Skeletal muscle cell (primary cell): ENCODE results near the gene EHBP1.
A peak's percentile ranks its signal among the peaks of the same experiment; 100 is the strongest.
"Not testable (repeated sequence)": the region's sequence is repeated elsewhere in the genome, so short reads cannot be mapped to it uniquely, and the experiment has no call there.

ENCODE experiments used
- DNase-seq: peaks from one replicate; pipeline ENCODE4 v3.0.0-alpha.2; 2010; ENCODE audit warnings: low read depth
- H3K4me3 ChIP-seq: 2 replicates; pipeline ENCODE4 v1.5.1; 2011; ENCODE audit warnings: low read depth, mild to moderate bottlenecking, control low read depth, low read length, moderate library complexity

EHBP1 gene

GRCh38 chr2:62698653-62699052 lies 6.9 kb upstream of the EHBP1 start:
- H3K4me3 ChIP-seq = no peak overlapping the region
- DNase-seq = no peak

- DNase-seq = no peak
- peak overlapping the region; percentile 56 for H3K4me3 ChIP-seq
Measured at GRCh38 chr2:62704654-62705006, 883 bp upstream of the EHBP1 start.

DNA sequence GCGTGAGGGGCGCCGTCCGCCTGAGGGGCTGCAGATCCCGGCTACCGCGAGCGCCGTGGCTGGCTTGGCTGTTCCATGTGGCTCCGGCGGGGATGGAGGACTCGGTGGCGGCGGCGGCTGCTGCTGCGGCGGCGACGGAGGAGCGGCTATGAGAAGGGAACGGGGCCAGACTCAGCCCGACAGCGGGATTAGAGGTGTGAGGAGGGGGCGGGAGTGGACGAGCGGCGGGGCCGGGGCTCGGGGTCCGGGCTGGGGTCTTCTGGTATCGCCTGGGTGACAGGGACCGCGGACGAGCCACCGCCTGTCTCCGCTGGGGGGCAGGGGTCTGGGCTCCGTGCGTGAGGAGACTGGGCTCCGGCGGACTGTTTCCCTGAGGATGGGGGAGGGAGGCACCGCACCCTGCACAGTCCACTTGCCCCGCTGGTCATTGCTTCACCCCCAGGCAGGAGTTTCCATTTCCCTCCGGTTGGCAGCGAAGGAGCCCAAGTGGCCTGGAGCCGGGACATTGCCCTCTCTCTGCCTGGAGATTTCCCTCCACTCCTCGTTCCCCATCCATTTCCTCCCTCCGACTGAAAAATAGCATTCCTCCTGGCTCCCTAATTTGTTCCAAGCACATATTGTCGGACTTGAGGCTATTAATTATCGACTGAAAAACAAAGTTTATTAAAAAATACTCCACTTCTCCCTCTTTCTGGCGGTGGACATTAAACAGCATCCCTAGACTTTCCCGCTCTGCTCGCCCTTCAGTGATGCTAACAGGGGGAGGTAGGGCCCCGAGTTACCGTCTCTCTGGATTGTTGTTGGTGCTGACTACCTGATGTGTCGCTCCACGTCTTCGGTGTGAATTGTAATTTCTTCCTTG lies 577 bp downstream of the EHBP1 start:
- no peak for DNase-seq
- H3K4me3 ChIP-seq = peak overlapping the region; percentile 78

GRCh38 chr2:62706721-62707521 lies 1.4 kb downstream of the EHBP1 start:
- DNase-seq = no peak
- H3K4me3 ChIP-seq = peak overlapping the region; percentile 78

DNA sequence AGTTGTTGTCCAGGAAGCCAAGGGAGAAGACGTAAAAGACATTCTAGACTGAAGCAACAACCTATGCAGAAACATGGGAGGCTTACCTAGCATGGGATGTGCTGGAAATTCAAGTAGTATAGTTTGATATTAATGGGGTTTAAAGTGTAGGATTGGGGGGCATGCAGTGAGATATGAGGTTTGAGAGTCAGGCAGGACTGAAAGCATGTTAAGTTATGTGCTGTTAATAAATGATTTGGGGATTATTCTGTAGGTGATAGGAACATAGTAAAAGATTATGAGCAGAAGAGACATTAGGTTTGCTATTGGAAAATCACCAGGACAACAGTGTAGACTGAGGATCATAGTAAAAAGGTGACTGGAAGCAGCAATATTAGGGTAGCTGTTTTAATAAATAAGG lies 3.2 kb downstream of the EHBP1 start:
- H3K4me3 ChIP-seq = no peak overlapping the region
- no peak for DNase-seq

DNA sequence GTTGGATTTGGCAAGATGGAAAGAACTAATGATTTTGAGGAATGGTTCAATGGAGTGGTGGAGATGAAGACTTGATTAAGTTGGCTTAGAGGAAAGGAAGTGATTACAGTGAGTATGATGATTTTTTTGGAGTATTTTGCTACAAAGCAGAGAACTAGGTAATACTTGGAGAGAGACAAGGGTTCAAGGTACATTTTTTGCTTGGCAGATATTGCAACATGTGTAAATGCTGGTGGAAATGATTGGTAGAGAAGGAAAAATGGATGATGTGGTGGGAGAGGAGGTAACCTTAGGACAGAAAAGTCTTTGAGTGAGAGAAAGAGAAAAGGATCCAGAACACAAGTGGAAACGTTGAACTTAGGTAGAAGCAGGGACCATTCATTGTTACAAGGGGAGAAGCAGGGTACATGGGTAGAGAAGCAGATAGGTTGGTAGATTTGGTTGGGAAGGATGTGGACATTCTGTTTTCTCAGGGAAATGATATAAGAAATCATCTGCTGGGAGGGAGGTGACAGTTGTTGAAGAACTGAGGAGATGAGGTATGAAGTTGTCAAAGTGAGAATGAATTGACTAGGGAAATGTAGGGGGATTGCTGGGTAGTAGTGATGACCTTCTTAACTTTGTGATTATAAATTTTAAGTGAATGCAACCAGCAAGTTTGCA lies 6.5 kb downstream of the EHBP1 start:
- no peak overlapping the region for H3K4me3 ChIP-seq
- no peak for DNase-seq

- DNase-seq, H3K4me3 ChIP-seq: not testable (repeated sequence)
Measured at GRCh38 chr2:62713196-62713595, 7.7 kb downstream of the EHBP1 start.

GRCh38 chr2:62713837-62714236 lies 8.3 kb downstream of the EHBP1 start:
- H3K4me3 ChIP-seq = no peak overlapping the region
- DNase-seq = no peak

DNA sequence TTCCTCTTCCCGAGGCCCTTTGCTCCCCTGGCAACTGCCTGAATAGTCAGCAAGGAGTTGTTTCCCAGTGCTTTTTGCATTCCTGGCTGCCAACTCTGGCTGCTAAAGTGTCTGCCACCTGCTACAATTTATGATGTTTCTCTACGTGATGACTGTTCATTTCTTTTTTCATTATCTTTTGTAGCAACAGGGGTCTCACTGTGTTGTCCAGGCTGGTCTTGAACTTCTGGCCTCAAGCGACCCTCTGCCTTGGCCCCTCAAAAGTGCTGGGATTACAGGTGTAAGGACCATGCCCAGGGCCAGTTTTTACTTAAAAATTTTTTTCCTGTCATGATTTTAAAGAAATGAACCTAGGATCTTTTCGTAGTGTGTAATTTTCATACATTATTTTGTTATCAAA lies 11.3 kb downstream of the EHBP1 start:
- H3K4me3 ChIP-seq = no peak overlapping the region
- DNase-seq = no peak

DNA sequence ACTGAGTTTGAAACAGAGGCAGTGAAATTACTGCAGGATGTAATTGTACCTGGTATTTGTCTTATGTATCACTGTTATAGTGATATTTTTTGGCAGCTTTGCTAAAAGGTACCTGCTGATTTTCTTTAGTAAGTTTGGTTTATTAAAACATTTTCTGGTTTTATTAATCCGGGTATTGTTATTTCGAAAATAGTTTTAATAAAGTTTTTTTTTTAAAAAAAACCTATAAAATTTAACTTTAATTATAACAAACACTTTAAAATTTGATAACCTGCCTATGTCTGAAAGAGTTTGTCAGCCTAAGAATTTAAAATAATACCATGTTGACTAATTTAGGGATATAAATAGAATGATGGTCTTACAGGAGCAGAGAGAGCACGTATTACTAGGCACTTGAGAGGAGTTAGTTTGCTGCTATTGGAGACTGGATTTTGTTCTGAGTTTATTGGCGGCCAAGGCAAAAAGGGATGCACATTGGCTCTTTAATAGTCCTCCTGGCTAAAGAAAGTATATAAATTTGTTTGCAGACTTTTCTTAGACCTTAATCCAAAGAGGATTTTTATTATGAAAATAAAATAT lies 12.1 kb downstream of the EHBP1 start:
- DNase-seq = no peak
- no peak overlapping the region for H3K4me3 ChIP-seq

GRCh38 chr2:62718225-62718822 lies 12.8 kb downstream of the EHBP1 start:
- H3K4me3 ChIP-seq = no peak overlapping the region
- DNase-seq = no peak

DNA sequence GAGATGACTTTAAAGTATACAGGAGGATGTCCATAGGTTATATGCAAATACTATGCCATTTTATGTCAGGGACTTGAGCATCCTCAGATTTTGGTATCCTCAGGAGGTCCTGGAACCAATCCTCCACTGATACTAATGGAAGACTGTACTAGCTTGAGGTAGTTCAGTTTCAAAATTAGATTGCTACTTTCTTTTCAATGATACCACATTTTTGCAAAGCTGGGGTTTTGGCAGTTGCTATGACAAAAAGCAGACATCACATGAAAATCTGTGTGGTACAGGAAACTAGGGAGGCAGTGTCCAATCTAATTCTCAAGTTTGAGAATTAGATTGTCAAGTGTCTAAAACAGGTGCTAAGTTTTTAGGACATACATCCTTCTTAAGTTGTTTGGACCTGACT lies 14.2 kb downstream of the EHBP1 start:
- H3K4me3 ChIP-seq = no peak overlapping the region
- DNase-seq = no peak

DNA sequence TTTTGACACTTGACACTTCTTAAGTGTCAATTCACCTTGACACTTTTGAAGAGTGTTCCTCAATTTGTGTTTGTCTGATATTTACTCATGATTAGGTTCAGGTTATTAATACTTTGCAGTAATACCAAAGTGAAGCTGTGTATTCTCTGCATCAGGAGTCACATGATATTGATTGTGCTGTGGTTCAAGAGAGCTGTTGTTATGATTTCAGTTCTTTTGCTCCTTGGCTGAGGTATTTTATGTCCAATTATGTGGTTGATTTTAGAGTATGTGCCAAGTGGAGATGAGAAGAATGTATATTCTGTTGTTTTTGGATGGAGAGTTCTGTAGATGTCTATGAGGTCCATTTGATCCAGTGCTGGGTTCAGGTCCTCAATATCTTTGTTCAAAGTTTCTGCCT lies 17.2 kb downstream of the EHBP1 start:
- no peak overlapping the region for H3K4me3 ChIP-seq
- DNase-seq = no peak

DNA sequence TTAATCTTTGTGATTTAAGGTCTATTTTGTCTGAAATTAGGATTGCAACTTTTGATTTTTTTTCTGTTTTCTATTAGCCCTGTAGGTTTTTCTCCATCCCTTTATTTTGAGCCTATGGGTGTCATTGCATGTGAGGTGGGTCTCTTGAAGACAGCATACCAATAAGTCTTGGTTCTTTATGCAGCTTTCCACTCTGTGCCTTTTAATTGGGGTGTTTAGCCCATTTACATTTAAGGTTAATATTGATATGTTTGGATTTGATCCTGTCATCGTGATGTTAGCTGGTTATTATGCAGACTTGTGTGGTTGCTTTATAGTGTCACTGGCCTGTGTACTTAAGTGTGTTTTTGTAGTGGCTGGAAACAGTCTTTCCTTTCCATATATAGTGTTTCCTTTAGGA lies 17.7 kb downstream of the EHBP1 start:
- H3K4me3 ChIP-seq = no peak overlapping the region
- no peak for DNase-seq

GRCh38 chr2:62724106-62724505 lies 18.6 kb downstream of the EHBP1 start:
- H3K4me3 ChIP-seq = no peak overlapping the region
- DNase-seq = no peak

DNA sequence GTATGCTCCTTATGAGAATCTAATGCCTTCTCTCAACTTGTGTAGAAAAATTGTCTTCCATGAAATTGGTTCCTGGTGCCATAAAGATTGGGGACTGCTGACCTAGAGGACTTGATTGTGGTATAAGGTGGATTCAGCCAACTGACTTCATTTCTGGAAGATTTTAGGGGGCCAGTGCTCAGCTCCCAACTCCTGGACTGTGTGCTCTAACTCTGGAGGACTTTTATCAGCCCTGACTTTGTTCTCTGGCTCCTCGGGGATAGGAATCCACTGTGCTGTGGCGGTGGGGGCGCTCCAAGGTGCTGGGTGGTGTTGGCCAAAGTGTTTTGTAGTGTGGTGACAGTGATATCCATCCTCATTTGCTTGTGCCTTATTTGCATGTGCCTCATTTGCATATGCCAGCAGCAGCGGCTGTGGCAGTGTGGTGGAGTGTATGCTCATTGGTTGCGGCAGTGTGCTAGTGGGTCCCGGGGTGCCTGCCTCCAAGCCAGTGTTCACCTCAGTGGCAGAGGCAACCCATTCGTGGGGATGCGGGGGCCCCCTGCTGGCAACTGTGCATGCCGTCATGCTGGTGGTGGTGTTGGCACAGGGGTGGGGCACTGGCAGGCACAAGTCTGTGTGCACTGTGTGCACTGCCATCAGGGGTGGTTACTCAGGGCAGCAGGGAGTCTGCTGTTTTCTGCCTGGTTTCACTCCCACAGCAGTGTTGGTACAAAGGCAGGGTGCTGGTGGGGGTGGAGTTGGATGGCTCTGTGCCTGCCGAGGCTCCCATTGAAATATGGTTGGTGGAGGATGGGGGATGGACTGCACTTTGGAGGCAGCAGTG lies 19.6 kb downstream of the EHBP1 start:
- DNase-seq = no peak
- no peak overlapping the region for H3K4me3 ChIP-seq

DNA sequence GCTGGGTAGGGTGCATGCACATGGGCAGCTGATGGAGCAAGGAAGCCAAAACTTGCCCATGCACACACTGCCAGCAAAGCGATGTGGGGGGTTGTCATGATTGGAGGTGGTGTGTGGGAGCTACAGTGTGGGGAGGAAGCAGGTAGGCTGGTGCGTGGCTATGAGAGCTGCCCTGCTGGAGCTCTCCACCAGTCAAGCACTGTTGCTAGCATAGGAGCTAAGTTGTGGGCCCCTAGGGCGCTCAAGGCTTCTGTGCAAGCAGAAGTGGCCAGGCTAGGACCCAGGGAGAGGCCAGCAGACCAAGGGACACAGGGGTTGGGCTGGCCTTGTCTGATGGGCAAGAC lies 20.2 kb downstream of the EHBP1 start:
- DNase-seq = no peak
- no peak overlapping the region for H3K4me3 ChIP-seq

GRCh38 chr2:62727259-62727867 lies 21.9 kb downstream of the EHBP1 start:
- DNase-seq = no peak
- H3K4me3 ChIP-seq = no peak overlapping the region
